NOMO-1 treated with dmso at 0.1 percent for 144 hours (cell line): Measurements from ENCODE around the gene NCEH1.
"Not testable (repeated sequence)": the region's sequence is repeated elsewhere in the genome, so short reads cannot be mapped to it uniquely, and the experiment has no call there.

Experiments
- DNase-seq: peaks from one replicate; lab custom pipeline; 2025; ENCODE audit not compliant: unreplicated experiment; lab: John Stamatoyannopoulos, UW

The NCEH1 gene

DNA sequence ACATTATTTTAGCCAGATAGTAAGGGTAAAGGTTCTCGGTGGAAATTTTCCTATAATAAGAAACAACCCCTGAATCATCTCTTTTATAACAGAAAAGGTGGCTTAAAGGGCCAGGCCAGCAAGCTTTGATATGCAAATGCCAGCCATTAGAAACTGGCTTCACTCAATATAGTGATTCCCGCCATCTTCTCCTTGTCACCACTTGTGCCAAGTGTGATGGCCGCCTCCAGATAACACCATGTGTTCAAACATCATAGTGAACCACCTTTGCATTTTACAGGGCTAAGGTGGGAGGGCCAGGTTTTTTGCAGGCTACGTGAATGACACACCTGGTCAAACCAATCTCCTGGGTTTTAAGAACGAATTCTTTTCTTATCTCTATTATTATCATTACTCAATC, 31.3 kb downstream of the NCEH1 start:
- DNase-seq = no peak

DNA sequence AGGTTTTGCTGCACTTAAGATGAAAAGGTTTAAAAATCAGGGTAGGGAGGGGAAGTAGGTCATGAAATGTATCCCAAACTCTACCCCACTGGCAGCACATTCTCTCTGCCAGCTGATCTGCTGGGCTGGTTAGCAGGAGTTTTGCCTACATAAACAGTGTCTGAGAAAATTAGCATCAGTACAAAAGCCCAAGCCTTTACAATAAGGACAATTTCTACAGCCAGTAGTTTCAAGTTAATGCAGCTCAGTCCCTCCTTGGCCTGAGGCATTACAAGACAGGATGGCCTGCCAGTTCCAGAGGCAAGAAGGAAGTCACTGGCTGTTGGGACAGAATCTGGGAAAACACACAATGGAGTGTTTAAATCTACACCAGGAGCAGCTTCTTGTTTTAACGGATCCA, 32.8 kb downstream of the NCEH1 start:
- no peak for DNase-seq

DNA sequence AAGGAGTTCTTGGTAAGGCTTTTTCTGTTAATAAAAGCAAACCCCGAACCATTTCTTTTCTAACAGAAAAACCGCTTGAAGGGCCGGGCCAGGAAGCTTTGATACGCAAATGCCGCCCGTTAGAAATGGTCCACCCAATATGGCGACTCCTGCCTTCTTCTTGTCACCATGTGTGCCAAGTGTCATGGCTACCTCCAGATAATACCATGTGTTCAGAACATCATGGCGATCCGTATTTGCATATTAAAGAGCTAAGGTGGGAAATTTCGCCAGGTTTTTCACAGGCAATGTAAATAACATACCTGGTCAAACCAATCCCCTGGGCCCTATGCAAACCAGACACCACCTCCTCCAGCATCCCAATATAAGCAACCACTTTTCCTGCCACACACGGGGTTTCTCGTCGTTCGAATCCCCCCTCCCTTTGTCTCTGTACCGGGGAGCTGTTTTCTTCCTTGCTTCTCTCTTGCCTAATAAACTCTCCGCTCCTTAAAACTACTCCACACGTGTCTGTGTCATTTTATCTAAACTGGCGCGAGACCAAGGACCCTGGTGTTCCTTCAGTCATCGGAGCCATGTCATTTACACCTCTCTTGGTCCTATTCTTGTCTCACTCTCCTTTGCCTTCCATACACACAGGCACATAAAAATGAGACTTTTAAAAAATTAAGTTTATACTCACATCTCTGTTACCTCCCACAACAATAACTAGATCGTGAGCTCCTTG, 34.5 kb downstream of the NCEH1 start:
- no peak for DNase-seq

DNA sequence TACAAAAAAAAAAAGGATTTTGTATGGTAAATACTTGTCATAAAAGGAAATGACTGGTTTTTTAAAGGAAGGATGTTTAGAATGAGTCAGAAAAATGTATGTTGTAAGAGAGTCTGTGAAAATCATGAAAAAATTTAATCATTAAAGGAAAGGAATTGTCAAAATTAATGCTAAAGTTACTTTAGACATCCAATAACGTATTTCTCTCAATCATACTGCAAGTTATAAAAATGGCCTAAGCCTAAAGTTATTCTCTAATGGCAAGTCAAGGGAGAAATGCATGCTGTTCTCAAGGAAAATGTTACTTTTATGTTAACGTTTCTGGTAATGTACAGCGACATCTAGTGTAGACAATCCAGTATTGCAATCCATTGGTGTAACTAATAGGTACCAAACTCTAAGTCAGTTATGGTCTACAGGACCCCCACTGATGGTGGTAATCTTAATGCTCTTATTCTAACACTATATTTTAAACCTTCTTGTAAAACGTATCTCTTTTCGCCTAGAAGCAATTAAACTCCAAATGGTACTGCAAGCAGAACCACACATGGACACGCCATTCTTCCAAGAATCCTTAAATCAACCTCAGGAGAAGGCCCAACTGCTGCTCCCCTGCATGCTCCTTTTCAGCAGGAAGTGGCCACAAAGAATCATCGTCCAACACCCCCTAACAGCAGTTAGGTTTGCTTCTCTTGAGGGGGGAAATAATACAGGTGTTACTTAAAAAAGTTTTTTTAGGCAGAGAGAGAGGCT, 35.2 kb downstream of the NCEH1 start:
- DNase-seq = no peak

DNA sequence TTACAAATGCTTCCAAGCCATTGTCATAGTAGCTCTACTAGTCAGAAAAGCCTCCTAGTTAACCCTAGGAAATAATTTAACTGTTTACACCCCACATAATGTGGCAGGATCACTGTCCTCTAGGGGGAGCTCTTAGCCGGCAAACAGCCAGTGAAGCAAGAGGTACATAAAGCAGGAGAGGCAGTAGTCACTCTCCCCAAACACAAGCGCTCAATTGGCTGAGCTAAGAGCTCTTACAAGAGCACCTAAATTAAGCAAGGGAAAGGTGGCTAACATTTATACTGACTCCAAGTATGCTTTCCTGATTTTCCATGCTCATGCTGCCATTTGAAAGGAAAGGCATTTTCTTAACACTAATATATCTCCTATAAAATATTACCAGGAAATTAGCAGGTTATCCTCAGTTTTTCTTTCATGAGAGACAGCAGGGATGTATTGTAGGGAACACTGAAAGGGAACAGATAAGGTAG, 37.6 kb downstream of the NCEH1 start:
- DNase-seq = peak; percentile 65

DNA sequence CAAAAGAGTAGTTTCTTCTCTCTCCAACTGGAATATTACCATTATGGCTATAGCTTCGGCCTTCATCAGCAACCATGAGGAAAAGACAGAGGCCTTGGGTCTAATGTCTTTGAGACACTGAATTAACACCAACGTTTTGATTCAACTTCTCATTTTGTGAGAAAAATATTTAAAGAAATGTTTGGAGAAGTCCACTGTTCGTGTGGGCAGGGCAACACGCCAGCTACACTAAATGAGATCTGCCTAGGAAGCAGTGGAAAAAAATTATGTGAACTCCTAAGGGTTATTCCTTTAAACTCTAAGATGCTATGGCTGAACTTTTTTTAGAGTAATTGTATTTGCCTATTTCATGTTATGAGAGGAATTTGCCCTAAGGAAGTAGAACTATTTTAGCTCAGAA, 41.8 kb downstream of the NCEH1 start:
- no peak for DNase-seq

DNA sequence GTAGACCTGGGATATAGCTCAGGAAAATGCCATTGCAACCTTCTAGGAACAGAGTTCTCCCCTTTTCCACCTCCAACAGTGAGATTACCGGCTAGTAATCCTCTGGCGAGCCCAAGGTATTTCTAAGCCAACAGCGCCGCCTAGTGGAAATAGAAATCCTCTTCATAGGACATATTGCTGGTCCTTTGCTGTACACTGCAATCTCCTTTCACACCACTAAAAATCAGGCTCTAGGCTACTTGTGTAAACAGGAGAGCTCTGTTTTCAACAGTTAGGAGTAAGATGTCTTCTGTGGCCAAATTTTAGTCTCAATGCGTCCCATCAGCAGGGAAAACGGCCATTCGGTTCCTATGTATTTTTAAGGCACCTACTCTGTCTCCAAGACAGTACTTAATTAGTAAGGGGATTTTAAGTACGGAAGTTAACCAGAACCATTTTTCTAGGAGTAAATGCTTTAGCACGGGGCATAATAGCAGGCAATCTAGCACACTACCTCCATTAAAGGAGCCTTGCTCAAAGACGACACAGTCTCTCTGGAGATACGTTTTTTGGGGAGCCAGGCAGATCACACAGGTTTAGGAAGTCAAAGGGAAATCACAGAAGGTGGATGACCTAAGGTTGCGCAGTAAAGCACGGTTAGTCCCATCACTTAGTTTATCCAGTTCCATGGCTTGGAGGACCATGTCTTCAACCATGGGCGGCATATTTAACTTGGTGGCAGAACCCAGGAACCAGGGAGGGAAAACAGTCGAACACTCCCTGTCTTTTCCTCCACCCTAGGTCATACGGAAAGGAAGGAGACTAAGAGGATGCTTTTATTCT, 43.8 kb downstream of the NCEH1 start:
- peak; percentile 76 for DNase-seq

DNA sequence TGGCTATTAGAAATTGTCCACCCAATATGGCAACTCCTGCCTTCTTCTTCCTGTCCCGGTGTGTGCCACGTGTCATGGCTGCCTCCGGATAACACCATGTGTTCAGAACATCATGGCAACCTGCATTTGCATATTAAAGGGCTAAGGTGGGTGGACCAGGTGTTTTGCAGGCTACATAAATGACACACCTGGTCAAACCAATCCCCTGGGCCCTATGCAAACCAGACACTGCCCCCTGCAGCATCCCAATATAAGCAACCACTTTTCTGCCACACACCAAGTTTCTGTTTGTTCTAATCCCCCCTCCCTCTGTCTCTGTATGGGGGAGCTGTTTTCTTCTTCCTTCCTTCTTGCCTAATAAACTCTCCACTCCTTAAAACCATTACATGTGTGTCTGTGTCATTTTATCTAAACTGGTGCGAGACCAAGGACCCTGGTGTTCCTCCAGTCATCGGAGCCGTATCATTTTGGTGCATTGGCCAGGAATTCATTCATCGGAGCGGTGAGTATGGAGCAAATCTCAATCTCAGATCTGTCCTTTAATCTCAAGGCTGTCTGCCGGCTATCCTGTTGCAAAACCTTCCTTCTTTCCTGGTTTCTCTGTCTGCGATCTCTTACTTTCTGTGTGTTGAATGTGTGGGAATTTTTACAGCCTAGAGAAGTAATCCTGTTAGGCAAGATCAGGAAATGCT, 44.5 kb downstream of the NCEH1 start:
- DNase-seq = peak; percentile 59

DNA sequence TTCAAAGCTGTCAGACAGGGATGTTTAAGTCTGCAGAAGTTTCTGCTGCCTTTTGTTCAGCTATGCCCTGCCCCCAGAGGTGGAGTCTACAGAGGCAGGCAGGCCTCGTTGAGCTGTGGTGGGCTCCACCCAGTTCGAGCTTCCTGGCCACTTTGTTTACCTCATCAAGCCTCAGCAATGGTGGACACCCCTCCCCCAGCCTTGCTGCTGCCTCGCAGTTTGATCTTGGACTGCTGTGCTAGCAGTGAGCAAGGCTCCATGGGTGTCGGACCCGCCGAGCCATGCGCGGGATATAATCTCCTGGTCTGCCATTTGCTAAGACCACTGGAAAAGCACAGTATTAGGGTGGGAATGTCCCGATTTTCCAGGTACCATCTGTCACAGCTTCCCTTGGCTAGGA, 45.4 kb downstream of the NCEH1 start:
- DNase-seq = not testable (repeated sequence)

DNA sequence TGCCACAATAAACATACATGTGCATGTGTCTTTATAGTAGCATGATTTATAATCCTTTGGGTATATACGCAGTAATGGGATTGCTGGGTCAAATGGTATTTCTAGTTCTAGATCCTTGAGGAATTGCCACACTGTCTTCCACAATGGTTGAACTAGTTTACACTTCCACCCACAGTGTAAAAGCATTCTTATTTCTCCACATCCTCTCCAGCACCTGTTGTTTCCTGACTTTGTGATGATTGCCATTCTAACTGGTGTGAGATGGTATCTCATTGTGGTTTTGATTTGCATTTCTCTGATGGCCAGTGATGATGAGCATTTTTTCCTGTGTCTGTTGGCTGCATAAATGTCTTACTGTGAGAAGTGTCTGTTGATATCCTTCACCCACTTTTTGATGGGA, 50.4 kb downstream of the NCEH1 start:
- not testable (repeated sequence) for DNase-seq

DNA sequence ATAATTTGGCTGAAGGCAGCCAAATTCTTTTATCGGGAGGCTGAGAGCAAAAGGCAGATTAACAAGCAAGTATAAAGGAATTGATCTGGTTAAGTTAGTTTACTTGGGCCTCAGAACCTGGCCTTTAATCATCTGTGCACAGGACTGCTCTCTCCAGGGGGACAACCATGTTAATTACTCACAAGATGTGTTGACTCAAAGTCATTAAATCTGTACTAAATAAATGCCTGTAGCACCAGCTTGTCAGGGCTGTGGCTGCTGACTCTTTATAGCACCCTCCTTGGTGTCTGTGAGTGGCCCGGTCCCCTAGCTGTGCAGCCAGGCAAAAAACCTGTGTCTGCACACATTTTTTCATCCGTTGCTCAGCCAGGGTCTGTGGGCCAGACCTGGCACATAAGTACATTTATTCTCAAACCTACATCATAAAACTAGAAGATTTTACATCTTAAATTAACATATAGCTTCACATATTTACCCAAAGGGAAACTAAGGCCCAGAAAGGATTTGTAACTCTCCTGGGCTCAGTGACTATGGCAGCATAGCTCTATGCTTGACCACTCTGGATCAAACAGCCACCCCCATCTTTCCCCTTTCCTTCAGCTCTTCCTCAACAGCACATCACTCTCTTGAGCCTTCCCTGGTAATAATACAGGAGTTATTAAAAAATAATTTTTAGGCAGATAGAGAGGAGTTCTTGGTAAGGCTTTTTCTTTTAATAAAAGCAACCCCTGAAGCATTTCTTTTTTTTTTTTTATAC, 51.4 kb downstream of the NCEH1 start:
- DNase-seq = no peak

DNA sequence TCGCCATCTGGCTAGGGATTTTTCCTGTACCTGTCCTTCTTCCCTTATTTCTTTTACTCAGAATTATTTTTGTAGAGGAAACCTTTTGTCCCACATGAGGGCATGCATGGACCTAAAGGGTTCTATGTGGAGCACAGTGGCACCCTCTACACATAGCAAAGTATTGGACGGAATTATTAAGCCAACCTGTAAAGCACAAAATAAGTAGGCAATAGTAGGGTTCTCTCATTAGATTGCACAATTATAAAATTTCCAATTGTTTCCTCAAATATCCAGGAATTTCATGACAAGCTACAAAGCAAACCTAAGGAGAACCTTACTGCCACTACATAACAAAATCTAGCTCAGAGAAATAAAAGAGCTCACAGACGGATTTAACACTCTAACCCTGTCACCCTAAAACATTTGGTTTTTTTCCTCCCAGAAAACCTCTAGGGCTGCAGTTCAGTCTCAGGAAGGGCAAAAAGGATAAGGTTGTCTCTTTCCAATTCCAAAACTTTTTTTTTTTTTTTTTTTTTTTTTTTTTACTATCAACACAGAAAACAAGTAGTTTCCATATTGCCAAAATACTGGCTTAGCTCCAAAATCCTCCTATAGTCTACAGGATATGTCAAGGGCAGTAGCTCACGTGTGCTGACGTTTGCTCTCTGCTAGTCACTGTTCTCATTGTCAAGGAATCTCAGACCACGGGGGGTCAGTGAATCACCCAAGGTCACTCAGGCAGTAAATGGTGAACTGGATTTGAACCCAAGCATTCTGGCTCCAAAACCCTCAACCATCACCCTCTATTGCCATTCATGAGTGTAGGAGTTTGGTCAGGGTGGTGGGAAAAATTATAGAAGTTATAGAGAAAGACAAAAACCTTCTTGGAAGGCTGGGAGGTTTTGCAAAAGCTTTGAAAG, 52.3 kb downstream of the NCEH1 start:
- DNase-seq = no peak

DNA sequence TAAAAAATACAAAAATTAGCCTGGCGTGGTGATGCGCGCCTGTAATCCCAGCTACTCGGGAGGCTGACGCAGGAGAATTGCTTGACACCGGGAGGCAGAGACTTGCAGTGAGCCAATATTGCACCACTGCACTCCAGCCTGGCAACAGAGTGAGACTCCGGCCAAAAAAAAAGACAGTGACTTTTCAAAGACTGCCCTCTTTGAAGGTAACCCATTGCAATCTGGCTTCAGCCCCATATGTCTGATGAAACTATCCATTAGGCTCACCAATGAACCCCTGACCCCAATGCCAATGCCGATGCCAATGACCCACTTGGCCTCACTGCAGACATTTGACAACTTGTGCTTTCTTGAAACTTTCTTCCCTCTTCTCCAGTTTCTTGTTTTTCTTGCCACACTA, 54.3 kb downstream of the NCEH1 start:
- no peak for DNase-seq

DNA sequence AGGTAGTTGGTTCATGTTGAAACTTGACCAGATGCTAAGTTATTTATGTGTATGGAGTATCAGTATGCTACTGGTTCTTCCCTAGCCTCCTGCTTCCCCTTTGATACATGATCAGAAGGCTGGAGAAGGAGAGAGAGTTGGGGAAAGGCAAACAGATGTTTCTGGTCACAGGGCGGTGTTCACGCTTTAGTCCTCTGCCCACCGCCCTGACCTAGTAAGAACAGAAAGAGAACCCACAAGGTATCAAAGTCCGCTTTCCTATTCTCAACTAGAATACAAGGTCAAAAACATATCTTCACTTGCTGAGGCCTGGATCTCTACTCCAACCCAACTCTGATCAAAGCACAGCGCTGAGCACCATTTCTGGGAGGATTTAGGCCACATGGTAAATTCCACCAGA, 55.5 kb downstream of the NCEH1 start:
- no peak for DNase-seq

DNA sequence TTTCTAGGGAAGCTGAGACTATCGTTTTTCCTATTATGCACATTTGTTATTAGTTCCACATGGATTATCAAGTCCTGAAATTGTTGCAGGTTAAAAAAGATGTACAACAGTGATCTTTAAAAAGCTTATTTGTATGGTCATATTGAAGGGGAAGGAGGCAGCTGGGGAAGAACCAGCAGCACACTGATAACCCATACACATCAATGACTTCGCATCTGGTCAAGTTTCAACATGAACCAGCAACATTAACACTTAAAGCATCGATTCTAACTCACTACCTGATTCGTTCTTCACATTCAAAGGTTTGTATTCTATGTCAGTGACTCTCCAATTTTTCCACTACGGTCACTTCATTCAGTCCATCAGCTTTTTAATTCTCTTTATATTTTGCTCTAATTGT, 56.4 kb downstream of the NCEH1 start:
- no peak for DNase-seq

DNA sequence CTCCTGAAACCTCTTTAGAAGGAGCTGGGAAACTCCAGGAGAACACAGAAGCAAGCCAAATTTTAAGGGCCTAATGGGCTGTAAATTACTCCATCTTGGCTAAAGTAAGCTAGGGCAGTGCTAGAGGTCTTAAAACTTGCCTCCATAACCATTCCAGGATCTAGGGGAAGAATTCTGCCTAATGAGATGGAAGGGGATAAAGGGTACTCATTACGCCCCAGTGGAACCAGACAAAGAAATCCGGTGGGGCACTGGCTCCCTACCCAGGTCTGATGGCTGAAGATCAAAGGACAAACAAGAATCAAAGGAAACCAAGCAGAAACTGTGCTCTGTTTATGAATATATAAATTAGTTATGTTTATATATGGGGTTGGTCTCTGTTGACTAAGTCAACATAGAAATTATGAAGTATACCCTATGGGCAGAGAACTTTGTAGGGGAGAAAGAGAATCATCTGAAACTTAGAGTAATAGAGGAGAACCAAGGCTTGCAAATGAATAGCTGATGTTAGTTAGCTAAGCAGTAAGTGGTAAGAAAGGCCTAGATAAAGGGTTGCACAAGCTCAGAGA, 57.8 kb downstream of the NCEH1 start:
- no peak for DNase-seq

DNA sequence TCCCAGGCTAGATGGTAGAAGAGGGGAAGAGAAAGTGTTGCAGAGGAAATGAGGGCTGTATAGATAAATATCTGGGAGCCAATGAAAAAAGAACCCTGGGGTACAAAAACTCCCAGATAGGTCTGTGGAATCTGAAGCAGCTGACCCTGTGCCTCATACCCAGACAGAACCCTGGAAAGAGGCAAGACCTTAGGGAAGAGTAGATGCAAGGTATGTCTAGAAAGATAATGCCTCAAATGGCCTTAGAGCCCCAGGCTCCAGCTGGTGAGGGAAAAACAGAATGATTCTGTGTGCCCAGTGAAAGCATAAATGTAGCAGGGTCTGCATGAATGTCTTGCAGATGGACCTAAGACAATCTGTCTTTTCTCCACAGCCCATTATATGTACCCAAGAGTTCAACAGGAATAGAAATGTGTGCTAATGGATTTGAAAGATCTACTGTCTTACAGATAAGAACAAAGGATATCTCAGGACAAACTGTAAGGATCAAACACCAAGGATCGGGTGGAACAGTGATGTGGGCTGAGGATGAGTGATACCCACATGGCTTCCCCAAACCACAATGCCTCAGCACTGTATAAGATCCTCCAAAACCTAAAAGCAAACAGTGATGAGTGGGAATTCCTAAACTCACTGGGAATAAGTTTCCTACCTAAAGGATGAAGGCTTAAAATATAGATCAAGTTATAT, 58.8 kb downstream of the NCEH1 start:
- no peak for DNase-seq

DNA sequence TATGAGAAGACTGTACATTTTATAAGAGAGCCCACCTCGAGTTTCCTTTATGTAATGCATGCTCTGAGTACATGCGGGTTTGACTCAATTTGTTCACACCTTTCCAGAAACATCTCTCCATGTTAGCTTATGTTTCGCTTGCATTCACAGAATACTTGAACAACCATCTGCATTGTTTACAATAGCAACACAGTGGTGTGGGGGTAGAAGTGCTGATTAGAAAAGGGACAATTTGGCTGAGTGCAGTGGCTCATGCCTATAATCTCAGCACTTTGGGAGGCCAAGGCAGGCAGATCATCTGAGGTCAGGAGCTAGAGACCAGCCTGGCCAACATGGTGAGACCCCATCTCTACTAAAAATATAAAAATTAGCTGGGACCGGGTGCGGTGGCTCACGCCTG, 60.9 kb downstream of the NCEH1 start:
- no peak for DNase-seq
